Neural progenitor cell (in vitro differentiated cells): ENCODE measurements around the gene KEL. TPM values are rescaled to one million over a fixed set of nuclear protein-coding genes. Genes with fewer than 3 reads are reported as not detected.

Experiments used
- DNase-seq: peaks from one replicate; pipeline ENCODE4 v3.0.0-alpha.2; 2016; ENCODE audit warnings: low spot score
- H2AFZ ChIP-seq: fragments of 200-600 bp; sonication (generic); replicated peaks from 2 replicates; pipeline ENCODE4 v1.6.1; 2016; ENCODE audit warnings: antibody characterized with exemption
- H3F3A ChIP-seq: fragments of 200-600 bp; sonication (generic); 2 replicates; pipeline ENCODE4 v1.6.1; 2016; ENCODE audit warnings: antibody characterized with exemption, low read depth
- H3K27ac ChIP-seq: fragments of 200-600 bp; sonication (generic); 2 replicates; pipeline ENCODE4 v1.5.1; 2016; ENCODE audit warnings: mild to moderate bottlenecking
- H3K27me3 ChIP-seq: fragments of 200-600 bp; sonication (generic); 2 replicates; pipeline ENCODE4 v1.6.1; 2016; ENCODE audit warnings: mild to moderate bottlenecking, moderate library complexity
- H3K36me3 ChIP-seq: fragments of 200-600 bp; sonication (generic); 2 replicates; pipeline ENCODE4 v1.5.1; 2016
- H3K4me1 ChIP-seq: fragments of 200-600 bp; sonication (generic); 2 replicates; pipeline ENCODE4 v1.6.1; 2016; ENCODE audit warnings: mixed run types
- H3K4me2 ChIP-seq: fragments of 200-600 bp; sonication (generic); 2 replicates; pipeline ENCODE4 v1.6.1; 2016
- H3K4me3 ChIP-seq: fragments of 200-600 bp; sonication (generic); 2 replicates; pipeline ENCODE4 v1.5.1; 2016
- H3K79me2 ChIP-seq: fragments of 200-600 bp; sonication (generic); 2 replicates; pipeline ENCODE4 v1.6.1; 2016; ENCODE audit warnings: low read depth
- H3K9ac ChIP-seq: fragments of 200-600 bp; sonication (generic); 2 replicates; pipeline ENCODE4 v1.6.1; 2016
- H3K9me3 ChIP-seq: fragments of 200-600 bp; sonication (generic); 2 replicates; pipeline ENCODE4 v1.5.1; 2016; ENCODE audit warnings: low read depth
- H4K20me1 ChIP-seq: fragments of 200-600 bp; sonication (generic); 2 replicates; pipeline ENCODE4 v1.6.1; 2016; ENCODE audit warnings: low read depth
- H3K27ac Mint-ChIP-seq: 3 replicates; pipeline ENCODE4 v1.8.0; 2021; ENCODE audit warnings: mixed read lengths
- H3K27me3 Mint-ChIP-seq: 2 replicates; pipeline ENCODE4 v1.8.0; 2022; ENCODE audit warnings: low read depth, mild to moderate bottlenecking, inconsistent platforms, moderate library complexity, mixed read lengths; ENCODE audit not compliant: insufficient read depth
- H3K36me3 Mint-ChIP-seq: 3 replicates; pipeline ENCODE4 v1.8.0; 2021; ENCODE audit warnings: mixed read lengths
- H3K4me1 Mint-ChIP-seq: 3 replicates; pipeline ENCODE4 v1.8.0; 2021; ENCODE audit warnings: mixed read lengths
- H3K4me3 Mint-ChIP-seq: 3 replicates; pipeline ENCODE4 v1.8.0; 2021; ENCODE audit warnings: mild to moderate bottlenecking, moderate library complexity, mixed read lengths
- H3K9me3 Mint-ChIP-seq: 3 replicates; pipeline ENCODE4 v1.8.0; 2020; ENCODE audit warnings: mixed read lengths
- CTCF ChIP-seq: fragments of 200-600 bp; sonication (generic); IDR thresholded peaks from 2 replicates; pipeline ENCODE4 v1.5.1; 2017; ENCODE audit warnings: antibody characterized with exemption, mild to moderate bottlenecking
- EZH2 ChIP-seq: fragments of 200-600 bp; sonication (generic); IDR thresholded peaks from 2 replicates; pipeline ENCODE4 v1.6.1; 2017; ENCODE audit warnings: antibody characterized with exemption, mild to moderate bottlenecking, moderate library complexity
- EZH2phosphoT487 ChIP-seq: fragments of 200-600 bp; sonication (generic); IDR thresholded peaks from 2 replicates; pipeline ENCODE4 v1.6.1; 2017; ENCODE audit warnings: antibody characterized with exemption
- total RNA-seq: library from RNA; depleted of rRNA; stranded (reverse); fragments of >200 nt; gene quantifications from 2 replicates; pipeline ENCODE4 v1.2.3, GENCODE V29; 2015; ENCODE audit warnings: low replicate concordance

The KEL gene
- total RNA-seq, 1 donor from 2014 or later, result not detected

GRCh38 chr7:142959202-142959601, 3.0 kb downstream of the KEL start:
- Histone ChIP-seq H4K20me1 (no peaks in the 10 kb centered on the region), H3K79me2 (no peaks in the 10 kb centered on the region), H3K4me2 (no peak overlapping the region), H3K9ac (no peak overlapping the region), H3K36me3 (no peaks in the 10 kb centered on the region), H3F3A (peaks cover 4% of the 10 kb centered on the region), H3K27me3 (no peaks in the 10 kb centered on the region), H2AFZ (no peak overlapping the region), H3K4me1 (peaks cover 18% of the 10 kb centered on the region), H3K9me3 (no peaks in the 10 kb centered on the region), H3K4me3 (no peak overlapping the region), H3K27ac (no peak overlapping the region)
- no peak for DNase-seq
- no peak for TF ChIP-seq CTCF
- TF ChIP-seq EZH2phosphoT487, result no peak
- TF ChIP-seq EZH2, result no peak
- H3K27ac Mint-ChIP-seq, result no peak overlapping the region
- peaks cover 5% of the 10 kb centered on the region for H3K9me3 Mint-ChIP-seq
- peaks cover 17% of the 10 kb centered on the region for H3K4me1 Mint-ChIP-seq
- peaks cover 4% of the 10 kb centered on the region for H3K27me3 Mint-ChIP-seq
- no peak overlapping the region for H3K4me3 Mint-ChIP-seq
- H3K36me3 Mint-ChIP-seq, result no peaks in the 10 kb centered on the region

GRCh38 chr7:142957723-142958122, 4.4 kb downstream of the KEL start:
- Histone ChIP-seq H4K20me1 (no peaks in the 10 kb centered on the region), H3K9ac (no peak overlapping the region), H3K4me1 (peaks cover 9% of the 10 kb centered on the region), H3K36me3 (no peaks in the 10 kb centered on the region), H3F3A (no peaks in the 10 kb centered on the region), H3K9me3 (no peaks in the 10 kb centered on the region), H3K27ac (no peak overlapping the region), H2AFZ (no peak overlapping the region), H3K4me2 (no peak overlapping the region), H3K79me2 (no peaks in the 10 kb centered on the region), H3K27me3 (no peaks in the 10 kb centered on the region), H3K4me3 (no peak overlapping the region)
- no peak for TF ChIP-seq EZH2
- no peak for TF ChIP-seq EZH2phosphoT487
- no peak for TF ChIP-seq CTCF
- H3K27me3 Mint-ChIP-seq, result peaks cover 4% of the 10 kb centered on the region
- peaks cover 5% of the 10 kb centered on the region for H3K9me3 Mint-ChIP-seq
- H3K36me3 Mint-ChIP-seq, result no peaks in the 10 kb centered on the region
- peaks cover 6% of the 10 kb centered on the region for H3K4me1 Mint-ChIP-seq
- no peak overlapping the region for H3K27ac Mint-ChIP-seq
- no peak overlapping the region for H3K4me3 Mint-ChIP-seq
- DNase-seq, result no peak

DNA sequence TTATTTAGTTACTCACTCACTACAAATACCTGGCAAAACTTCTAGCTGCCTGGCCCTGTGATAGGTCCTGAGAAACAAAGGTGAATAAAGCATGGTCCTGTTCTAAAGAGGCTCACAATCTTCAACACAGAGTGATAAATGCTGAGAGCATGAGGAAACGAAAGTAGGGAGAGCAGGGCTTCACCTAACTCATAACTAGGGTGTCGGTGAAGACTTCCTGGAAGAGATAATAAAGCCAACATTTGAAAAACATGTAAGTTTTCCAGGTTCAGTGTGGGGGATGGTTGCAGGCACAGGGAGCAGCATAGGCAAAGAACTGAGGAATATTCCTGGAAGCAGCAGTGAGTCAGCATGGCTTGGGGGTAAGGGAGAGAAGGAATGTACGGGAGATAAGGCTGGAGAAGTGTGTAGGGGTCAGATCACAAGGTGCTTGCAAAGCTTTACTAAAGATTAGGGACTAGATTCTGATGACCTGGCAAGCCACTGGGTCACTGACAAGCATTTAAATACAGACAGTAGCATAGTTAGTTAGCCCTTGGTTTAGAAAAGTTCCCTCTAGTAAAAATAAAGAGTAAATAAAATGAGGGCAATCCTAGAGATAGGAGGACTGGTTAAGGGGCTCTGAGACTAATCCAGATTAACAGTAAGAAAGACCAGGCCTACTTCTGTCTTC, 5.1 kb downstream of the KEL start:
- peaks cover 5% of the 10 kb centered on the region for H3K9me3 Mint-ChIP-seq
- no peak overlapping the region for H3K9ac ChIP-seq
- no peaks in the 10 kb centered on the region for H3F3A ChIP-seq
- no peak overlapping the region for H3K4me3 Mint-ChIP-seq
- H3K27ac ChIP-seq, result no peak overlapping the region
- H3K4me3 ChIP-seq, result no peak overlapping the region
- H3K36me3 Mint-ChIP-seq, result no peaks in the 10 kb centered on the region
- H3K27me3 Mint-ChIP-seq, result peaks cover 4% of the 10 kb centered on the region
- no peaks in the 10 kb centered on the region for H4K20me1 ChIP-seq
- no peak for DNase-seq
- H3K79me2 ChIP-seq, result no peaks in the 10 kb centered on the region
- peaks cover 2% of the 10 kb centered on the region for H3K4me1 ChIP-seq
- TF ChIP-seq EZH2 (no peak), EZH2phosphoT487 (no peak), CTCF (no peak)
- H3K4me2 ChIP-seq, result no peak overlapping the region
- H2AFZ ChIP-seq, result no peak overlapping the region
- H3K27me3 ChIP-seq, result no peaks in the 10 kb centered on the region
- no peaks in the 10 kb centered on the region for H3K4me1 Mint-ChIP-seq
- H3K27ac Mint-ChIP-seq, result no peak overlapping the region
- no peaks in the 10 kb centered on the region for H3K36me3 ChIP-seq
- H3K9me3 ChIP-seq, result no peaks in the 10 kb centered on the region
